SK-N-MC (cell line): ENCODE data around the gene PPARA.

Source experiments
- EZH2 ChIP-seq: fragments of 200-600 bp; sonication (generic); IDR thresholded peaks from one replicate; pipeline ENCODE4 v1.6.1; 2017; ENCODE audit warnings: antibody characterized with exemption
- FOXP2 ChIP-seq: optimal IDR thresholded peaks from 2 replicates; pipeline ENCODE3; 2011; ENCODE audit warnings: mild to moderate bottlenecking, moderate library complexity; ENCODE audit not compliant: insufficient read depth; ENCODE audit errors: extremely low read length, control extremely low read depth
- POLR2AphosphoS5 ChIP-seq: IDR thresholded peaks from 2 replicates; pipeline ENCODE4 v1.6.1; 2012; ENCODE audit warnings: mild to moderate bottlenecking, low read depth, low read length, borderline replicate concordance

- TF ChIP-seq EZH2, result no peak
- peak; percentile 19; the same call in 1 of the 2 replicates for TF ChIP-seq POLR2AphosphoS5
- no peak for TF ChIP-seq FOXP2
These were observed 22.3 kb downstream of the PPARA start for GRCh38 chr22:46172522-46173110.
